Neural crest cell (in vitro differentiated cells): Measurements from ENCODE around the gene CSHL1. TPM values are rescaled to one million over a fixed set of nuclear protein-coding genes. Genes with fewer than 3 reads are reported as not detected.
A peak's percentile ranks its signal among the peaks of the same experiment; 100 is the strongest.
"Not testable (repeated sequence)": the region's sequence is repeated elsewhere in the genome, so short reads cannot be mapped to it uniquely, and the experiment has no call there.

Experiments used
- DNase-seq: peaks from one replicate; pipeline ENCODE4 v3.0.0; 2021; ENCODE audit warnings: low read depth, mixed read lengths, low spot score
- H3K27ac Mint-ChIP-seq: one replicate; pipeline ENCODE4 v1.8.0; 2021; ENCODE audit warnings: mild to moderate bottlenecking, mixed read lengths; ENCODE audit not compliant: unreplicated experiment
- H3K27me3 Mint-ChIP-seq: 2 replicates; pipeline ENCODE4 v1.8.0; 2021; ENCODE audit warnings: low read depth, mild to moderate bottlenecking, mixed read lengths
- H3K36me3 Mint-ChIP-seq: 2 replicates; pipeline ENCODE4 v1.8.0; 2021; ENCODE audit warnings: low read depth, mild to moderate bottlenecking, mixed read lengths
- H3K4me1 Mint-ChIP-seq: 2 replicates; pipeline ENCODE4 v1.8.0; 2021; ENCODE audit warnings: mixed read lengths
- H3K4me3 Mint-ChIP-seq: one replicate; pipeline ENCODE4 v1.8.0; 2021; ENCODE audit warnings: mild to moderate bottlenecking, mixed read lengths
- H3K9me3 Mint-ChIP-seq: 2 replicates; pipeline ENCODE4 v1.8.0; 2021; ENCODE audit warnings: mixed read lengths
- CTCF ChIP-seq: fragments of 200-600 bp; sonication (generic); conservative IDR thresholded peaks from 2 replicates; pipeline ENCODE4 v1.5.0; 2021; ENCODE audit warnings: antibody characterized with exemption, mild to moderate bottlenecking
- total RNA-seq: library from RNA; stranded (reverse); gene quantifications from 2 replicates; pipeline ENCODE4 v1.2.1, GENCODE V29; 2021

The CSHL1 gene
- total RNA-seq, 1 donor from 2014 or later, result not detected

GRCh38 chr17:63903787-63904201, 7.3 kb downstream of the CSHL1 start:
- peak; percentile 20 for DNase-seq
- H3K27ac Mint-ChIP-seq, H3K36me3 Mint-ChIP-seq, H3K9me3 Mint-ChIP-seq, H3K4me3 Mint-ChIP-seq: not testable (repeated sequence)
- Mint-ChIP-seq H3K27me3 (peaks cover 11% of the 10 kb centered on the region), H3K4me1 (peaks cover 14% of the 10 kb centered on the region)
- TF ChIP-seq CTCF, result peak; percentile 65

- peaks cover 14% of the 10 kb centered on the region for H3K4me1 Mint-ChIP-seq
- H3K36me3 Mint-ChIP-seq, H3K9me3 Mint-ChIP-seq, H3K27me3 Mint-ChIP-seq, H3K27ac Mint-ChIP-seq, H3K4me3 Mint-ChIP-seq, DNase-seq: not testable (repeated sequence)
These were observed 9.1 kb downstream of the CSHL1 start for GRCh38 chr17:63901971-63902370.

GRCh38 chr17:63898899-63899798, 11.9 kb downstream of the CSHL1 start:
- DNase-seq, H3K36me3 Mint-ChIP-seq, H3K4me3 Mint-ChIP-seq, H3K27ac Mint-ChIP-seq, H3K9me3 Mint-ChIP-seq, H3K27me3 Mint-ChIP-seq: not testable (repeated sequence)
- peaks cover 14% of the 10 kb centered on the region for H3K4me1 Mint-ChIP-seq

- not testable (repeated sequence) for H3K9me3 Mint-ChIP-seq, H3K36me3 Mint-ChIP-seq, DNase-seq, H3K4me3 Mint-ChIP-seq, H3K27ac Mint-ChIP-seq, H3K27me3 Mint-ChIP-seq
- H3K4me1 Mint-ChIP-seq, result peaks cover 11% of the 10 kb centered on the region
These were observed 14.3 kb downstream of the CSHL1 start, which contains the start of gene CSH1 for GRCh38 chr17:63896524-63897354. TSS of gene CSH1 (minus strand) at chr17:63896574. CDS start at chr17:63896511, 63 bp downstream.

- not testable (repeated sequence) for H3K4me1 Mint-ChIP-seq, H3K4me3 Mint-ChIP-seq, H3K27ac Mint-ChIP-seq, H3K9me3 Mint-ChIP-seq, H3K36me3 Mint-ChIP-seq, DNase-seq, H3K27me3 Mint-ChIP-seq
These were observed 16.2 kb downstream of the CSHL1 start for GRCh38 chr17:63894821-63895220.

GRCh38 chr17:63894021-63894420, 17.0 kb downstream of the CSHL1 start:
- H3K36me3 Mint-ChIP-seq, DNase-seq, H3K27ac Mint-ChIP-seq, H3K9me3 Mint-ChIP-seq, H3K4me1 Mint-ChIP-seq, H3K27me3 Mint-ChIP-seq, H3K4me3 Mint-ChIP-seq: not testable (repeated sequence)

GRCh38 chr17:63892316-63893037, 18.6 kb downstream of the CSHL1 start:
- H3K4me1 Mint-ChIP-seq, H3K4me3 Mint-ChIP-seq, H3K27ac Mint-ChIP-seq, H3K36me3 Mint-ChIP-seq, H3K9me3 Mint-ChIP-seq, H3K27me3 Mint-ChIP-seq: not testable (repeated sequence)
- peak; percentile 14 for DNase-seq
- TF ChIP-seq CTCF, result peak; percentile 50
